ENCODE results near the gene MYO9B.
"Not testable (repeated sequence)": the region's sequence is repeated elsewhere in the genome, so short reads cannot be mapped to it uniquely, and the experiment has no call there.

The MYO9B gene

GRCh38 chr19:17137417-17137816 is 61.8 kb downstream of the MYO9B start:
- no peak overlapping the region for H3K27ac ChIP-seq (ENCODE audit: low read depth, low read length, poor library complexity, severe bottlenecking)
- no peak overlapping the region for H3K9ac ChIP-seq (ENCODE audit: low read length)
- no peak overlapping the region for H3K4me3 ChIP-seq (ENCODE audit: low read depth, low read length, poor library complexity, severe bottlenecking)
- no peaks in the 10 kb centered on the region for H3K79me2 ChIP-seq (ENCODE audit: insufficient read depth, low read length)
- no peak overlapping the region for H2AFZ ChIP-seq (ENCODE audit: low read length)
- H3K4me2 ChIP-seq (ENCODE audit: low read length) = no peak overlapping the region
- H3K36me3 ChIP-seq (ENCODE audit: insufficient read depth, low read length) = peaks cover 1% of the 10 kb centered on the region
- H3K4me1 ChIP-seq (ENCODE audit: insufficient read depth, low read length, severe bottlenecking) = peaks cover 20% of the 10 kb centered on the region
- no peaks in the 10 kb centered on the region for H3K9me3 ChIP-seq (ENCODE audit: low read length)
- TF ChIP-seq CTCF (IDR thresholded peaks at IDR 0.05; ENCODE audit: low read length) (no peak), EZH2 (IDR thresholded peaks at IDR 0.05; ENCODE audit: borderline replicate concordance, low read length) (no peak)
- no peaks in the 10 kb centered on the region for H4K20me1 ChIP-seq (ENCODE audit: insufficient read depth, low read length)
- H3F3A ChIP-seq (ENCODE audit: insufficient read depth, low read length) = no peaks in the 10 kb centered on the region
- no peaks in the 10 kb centered on the region for H3K27me3 ChIP-seq (ENCODE audit: insufficient read depth, low read length)
- no peaks in the 10 kb centered on the region for H3K9me2 ChIP-seq (ENCODE audit: low read depth, low read length)

DNA sequence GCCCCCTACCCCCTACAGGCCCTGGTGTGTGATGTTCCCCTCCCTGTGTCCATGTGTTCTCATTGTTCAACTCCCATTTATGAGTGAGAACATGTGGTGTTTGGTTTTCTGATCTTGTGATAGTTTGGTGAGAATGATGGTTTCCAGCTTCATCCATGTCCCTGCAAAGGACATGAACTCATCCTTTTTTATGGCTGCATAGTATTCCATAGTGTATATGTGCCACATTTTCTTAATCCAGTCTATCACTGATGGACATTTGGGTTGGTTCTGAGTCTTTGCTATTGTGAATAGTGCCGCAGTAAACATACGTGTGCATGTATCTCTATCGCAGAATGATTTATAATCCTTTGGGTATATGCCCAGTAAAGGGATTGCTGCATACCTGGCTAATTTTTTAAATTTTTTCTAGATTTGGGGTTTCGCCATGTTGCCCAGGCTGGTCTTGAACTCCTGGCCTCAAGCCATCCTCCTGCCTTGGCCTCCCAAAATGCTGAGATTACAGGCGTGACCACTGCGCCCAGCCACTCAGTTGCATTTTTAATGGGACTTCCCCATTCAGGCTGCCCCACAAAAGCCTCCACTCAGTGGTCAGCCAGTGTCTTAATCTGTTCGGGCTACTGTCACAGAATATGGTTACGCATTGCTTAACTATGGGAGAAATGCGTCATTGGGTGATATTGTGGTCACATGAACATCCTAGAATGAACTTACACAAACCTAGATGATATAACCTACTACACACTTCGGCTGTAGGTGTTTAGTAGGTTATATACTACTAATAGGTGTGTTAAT is 62.7 kb downstream of the MYO9B start:
- not testable (repeated sequence) for H3K9me2 ChIP-seq (ENCODE audit: low read depth, low read length); H3K9ac ChIP-seq (ENCODE audit: low read length); H3K4me3 ChIP-seq (ENCODE audit: low read depth, low read length, poor library complexity, severe bottlenecking); H2AFZ ChIP-seq (ENCODE audit: low read length); H3K4me2 ChIP-seq (ENCODE audit: low read length); H3F3A ChIP-seq (ENCODE audit: insufficient read depth, low read length); H3K27ac ChIP-seq (ENCODE audit: low read depth, low read length, poor library complexity, severe bottlenecking); H3K9me3 ChIP-seq (ENCODE audit: low read length); H3K36me3 ChIP-seq (ENCODE audit: insufficient read depth, low read length); H3K79me2 ChIP-seq (ENCODE audit: insufficient read depth, low read length); H4K20me1 ChIP-seq (ENCODE audit: insufficient read depth, low read length); H3K27me3 ChIP-seq (ENCODE audit: insufficient read depth, low read length)
- H3K4me1 ChIP-seq (ENCODE audit: insufficient read depth, low read length, severe bottlenecking) = peaks cover 15% of the 10 kb centered on the region

- H3K27ac ChIP-seq (ENCODE audit: low read depth, low read length, poor library complexity, severe bottlenecking) = no peak overlapping the region
Measured at GRCh38 chr19:17138937-17139598, 63.5 kb downstream of the MYO9B start.

GRCh38 chr19:17144771-17145170 is 69.2 kb downstream of the MYO9B start:
- H3K4me1 ChIP-seq (ENCODE audit: insufficient read depth, low read length, severe bottlenecking); H2AFZ ChIP-seq (ENCODE audit: low read length); H3K27me3 ChIP-seq (ENCODE audit: insufficient read depth, low read length); H3K4me2 ChIP-seq (ENCODE audit: low read length); H3K27ac ChIP-seq (ENCODE audit: low read depth, low read length, poor library complexity, severe bottlenecking); H3F3A ChIP-seq (ENCODE audit: insufficient read depth, low read length); H3K9ac ChIP-seq (ENCODE audit: low read length); H4K20me1 ChIP-seq (ENCODE audit: insufficient read depth, low read length); H3K9me3 ChIP-seq (ENCODE audit: low read length); H3K4me3 ChIP-seq (ENCODE audit: low read depth, low read length, poor library complexity, severe bottlenecking); H3K9me2 ChIP-seq (ENCODE audit: low read depth, low read length); H3K79me2 ChIP-seq (ENCODE audit: insufficient read depth, low read length): not testable (repeated sequence)
- H3K36me3 ChIP-seq (ENCODE audit: insufficient read depth, low read length) = peaks cover 44% of the 10 kb centered on the region

More at GRCh38 chr19:17138937-17139598, 63.5 kb downstream of the MYO9B start:
- Histone ChIP-seq H3K9me2 (ENCODE audit: low read depth, low read length) (no peaks in the 10 kb centered on the region), H3K27me3 (ENCODE audit: insufficient read depth, low read length) (no peaks in the 10 kb centered on the region), H3K79me2 (ENCODE audit: insufficient read depth, low read length) (no peaks in the 10 kb centered on the region), H3F3A (ENCODE audit: insufficient read depth, low read length) (no peaks in the 10 kb centered on the region), H3K4me1 (ENCODE audit: insufficient read depth, low read length, severe bottlenecking) (peaks cover 12% of the 10 kb centered on the region), H3K4me2 (ENCODE audit: low read length) (no peak overlapping the region), H3K4me3 (ENCODE audit: low read depth, low read length, poor library complexity, severe bottlenecking) (no peak overlapping the region), H3K9ac (ENCODE audit: low read length) (no peak overlapping the region), H2AFZ (ENCODE audit: low read length) (no peak overlapping the region), H3K9me3 (ENCODE audit: low read length) (no peaks in the 10 kb centered on the region), H4K20me1 (ENCODE audit: insufficient read depth, low read length) (no peaks in the 10 kb centered on the region), H3K36me3 (ENCODE audit: insufficient read depth, low read length) (peaks cover 9% of the 10 kb centered on the region)
- TF ChIP-seq CTCF (IDR thresholded peaks at IDR 0.05; ENCODE audit: low read length) (no peak), EZH2 (IDR thresholded peaks at IDR 0.05; ENCODE audit: borderline replicate concordance, low read length) (no peak)
